ENCODE measurements around the gene SNAPC5.
"Not testable (repeated sequence)": the region's sequence is repeated elsewhere in the genome, so short reads cannot be mapped to it uniquely, and the experiment has no call there.

The SNAPC5 gene

GRCh38 chr15:66462627-66463026 is 34.9 kb downstream of the SNAPC5 start:
- no peak overlapping the region for H3K4me3 ChIP-seq (ENCODE audit: low read depth, low read length)
- no peaks in the 10 kb centered on the region for H3K9me3 ChIP-seq (ENCODE audit: severe bottlenecking)
- no peak for DNase-seq
- TF ChIP-seq CTCF (IDR thresholded peaks at IDR 0.05; ENCODE audit: low read depth, low read length), result no peak
- H3K36me3 ChIP-seq, result no peaks in the 10 kb centered on the region
- H3K27ac ChIP-seq, result no peak overlapping the region
- no peaks in the 10 kb centered on the region for H3K27me3 ChIP-seq (ENCODE audit: insufficient read depth, low read depth, severe bottlenecking)

- TF ChIP-seq CTCF (IDR thresholded peaks at IDR 0.05; ENCODE audit: low read depth, low read length), result no peak
- H3K36me3 ChIP-seq, result no peaks in the 10 kb centered on the region
- H3K27me3 ChIP-seq (ENCODE audit: insufficient read depth, low read depth, severe bottlenecking), result no peaks in the 10 kb centered on the region
- DNase-seq, result no peak
- H3K27ac ChIP-seq, result no peak overlapping the region
- H3K9me3 ChIP-seq (ENCODE audit: severe bottlenecking), result no peaks in the 10 kb centered on the region
- no peak overlapping the region for H3K4me3 ChIP-seq (ENCODE audit: low read depth, low read length)
Measured at GRCh38 chr15:66461917-66462316, 35.6 kb downstream of the SNAPC5 start.

- H3K4me3 ChIP-seq (ENCODE audit: low read depth, low read length); DNase-seq; H3K36me3 ChIP-seq; H3K27ac ChIP-seq; H3K27me3 ChIP-seq (ENCODE audit: insufficient read depth, low read depth, severe bottlenecking); H3K9me3 ChIP-seq (ENCODE audit: severe bottlenecking): not testable (repeated sequence)
Measured at GRCh38 chr15:66461294-66461693, 36.3 kb downstream of the SNAPC5 start.

GRCh38 chr15:66459818-66460615 is 37.5 kb downstream of the SNAPC5 start:
- H3K27me3 ChIP-seq (ENCODE audit: insufficient read depth, low read depth, severe bottlenecking), result no peaks in the 10 kb centered on the region
- H3K4me3 ChIP-seq (ENCODE audit: low read depth, low read length), result no peak overlapping the region
- no peak overlapping the region for H3K27ac ChIP-seq
- H3K36me3 ChIP-seq, result no peaks in the 10 kb centered on the region
- no peak for TF ChIP-seq CTCF (IDR thresholded peaks at IDR 0.05; ENCODE audit: low read depth, low read length)
- DNase-seq, result no peak
- no peaks in the 10 kb centered on the region for H3K9me3 ChIP-seq (ENCODE audit: severe bottlenecking)

GRCh38 chr15:66456211-66456610 is 41.4 kb downstream of the SNAPC5 start:
- no peak for TF ChIP-seq CTCF (IDR thresholded peaks at IDR 0.05; ENCODE audit: low read depth, low read length)
- no peak overlapping the region for H3K27ac ChIP-seq
- H3K27me3 ChIP-seq (ENCODE audit: insufficient read depth, low read depth, severe bottlenecking), result no peaks in the 10 kb centered on the region
- no peaks in the 10 kb centered on the region for H3K36me3 ChIP-seq
- H3K4me3 ChIP-seq (ENCODE audit: low read depth, low read length), result no peak overlapping the region
- DNase-seq, result no peak
- no peaks in the 10 kb centered on the region for H3K9me3 ChIP-seq (ENCODE audit: severe bottlenecking)

GRCh38 chr15:66454143-66454542 is 43.4 kb downstream of the SNAPC5 start:
- no peak overlapping the region for H3K4me3 ChIP-seq (ENCODE audit: low read depth, low read length)
- no peaks in the 10 kb centered on the region for H3K9me3 ChIP-seq (ENCODE audit: severe bottlenecking)
- TF ChIP-seq CTCF (IDR thresholded peaks at IDR 0.05; ENCODE audit: low read depth, low read length), result no peak
- no peaks in the 10 kb centered on the region for H3K27me3 ChIP-seq (ENCODE audit: insufficient read depth, low read depth, severe bottlenecking)
- DNase-seq, result no peak
- no peaks in the 10 kb centered on the region for H3K36me3 ChIP-seq
- no peak overlapping the region for H3K27ac ChIP-seq
